Hepatocyte (in vitro differentiated cells): ENCODE measurements around the gene FREY1.

ENCODE experiments used
- CTCF ChIP-seq: fragments of 200-600 bp; sonication (generic); IDR thresholded peaks from 2 replicates; pipeline ENCODE4 v1.5.1; 2016; ENCODE audit warnings: antibody characterized with exemption, mild to moderate bottlenecking; ENCODE audit not compliant: poor library complexity
- EZH2 ChIP-seq: fragments of 200-600 bp; sonication (generic); IDR thresholded peaks from 2 replicates; pipeline ENCODE4 v1.6.1; 2016; ENCODE audit warnings: antibody characterized with exemption, mild to moderate bottlenecking, borderline replicate concordance

GRCh38 chr11:45942381-45942780, 35.3 kb upstream of the FREY1 start:
- TF ChIP-seq CTCF, result no peak
- no peak for TF ChIP-seq EZH2
